GM19035 (cell line): Measurements from ENCODE around the gene ABCB10.
"Not testable (repeated sequence)": the region's sequence is repeated elsewhere in the genome, so short reads cannot be mapped to it uniquely, and the experiment has no call there.

ENCODE experiments used
- ATAC-seq: cut with Tn5 transposase; IDR thresholded peaks from one replicate; pipeline ENCODE4 v1.9.1; 2021; ENCODE audit not compliant: unreplicated experiment

Gene ABCB10

GRCh38 chr1:229539863-229540506 is 18.5 kb downstream of the ABCB10 start:
- no peak for ATAC-seq

- ATAC-seq = no peak
These were observed 19.6 kb downstream of the ABCB10 start for GRCh38 chr1:229538945-229539344.

- no peak for ATAC-seq
These were observed 20.6 kb downstream of the ABCB10 start for GRCh38 chr1:229537894-229538293.

- ATAC-seq = no peak
These were observed 21.5 kb downstream of the ABCB10 start for GRCh38 chr1:229536982-229537381.

- ATAC-seq = no peak
These were observed 23.3 kb downstream of the ABCB10 start for GRCh38 chr1:229535230-229535629.

GRCh38 chr1:229531326-229531725 is 27.2 kb downstream of the ABCB10 start:
- ATAC-seq = no peak

- ATAC-seq = no peak
These were observed 28.9 kb downstream of the ABCB10 start for GRCh38 chr1:229529639-229530038.

GRCh38 chr1:229526695-229527094 is 31.8 kb downstream of the ABCB10 start:
- no peak for ATAC-seq

GRCh38 chr1:229523052-229523451 is 35.5 kb downstream of the ABCB10 start:
- ATAC-seq = no peak

GRCh38 chr1:229514578-229515275 is 43.8 kb downstream of the ABCB10 start:
- ATAC-seq = peak; percentile 64

GRCh38 chr1:229511625-229512024 is 46.9 kb downstream of the ABCB10 start:
- ATAC-seq = not testable (repeated sequence)

- ATAC-seq = not testable (repeated sequence)
These were observed 47.3 kb downstream of the ABCB10 start for GRCh38 chr1:229511201-229511600.

GRCh38 chr1:229509576-229509975 is 48.9 kb downstream of the ABCB10 start:
- no peak for ATAC-seq

GRCh38 chr1:229508823-229509337 is 49.6 kb downstream of the ABCB10 start:
- ATAC-seq = no peak

GRCh38 chr1:229507951-229508822 is 50.3 kb downstream of the ABCB10 start, which contains the start of gene NUP133:
NUP133 (minus strand) TSS chr1:229508341; CDS start chr1:229508249, 92 bp downstream.
- ATAC-seq = peak; percentile 97

- ATAC-seq = peak; percentile 0
These were observed 51.0 kb downstream of the ABCB10 start for GRCh38 chr1:229507502-229507901.

GRCh38 chr1:229506633-229507032 is 51.9 kb downstream of the ABCB10 start:
- ATAC-seq = no peak

- no peak for ATAC-seq
These were observed 62.7 kb downstream of the ABCB10 start for GRCh38 chr1:229495782-229496181.

GRCh38 chr1:229487181-229487580 is 71.3 kb downstream of the ABCB10 start:
- no peak for ATAC-seq

- no peak for ATAC-seq
These were observed 73.2 kb downstream of the ABCB10 start for GRCh38 chr1:229485318-229485717.

GRCh38 chr1:229482511-229482910 is 76.0 kb downstream of the ABCB10 start:
- ATAC-seq = no peak
